ENCODE results near the gene ZNF423. TPM values are rescaled to one million over a fixed set of nuclear protein-coding genes. Genes with fewer than 3 reads are reported as not detected.

ZNF423 gene
- total and polyA plus RNA-seq, 7 donors = 0.69 to 19.7 (median 3.6) TPM

GRCh38 chr16:49650603-49651002, 205.3 kb downstream of the ZNF423 start:
- Histone ChIP-seq H3K4me1 (peaks cover 0 to 17% (median 7%) of the 10 kb centered on the region in 4 donors), H3K36me3 (no peaks in the 10 kb centered on the region), H3K4me3 (no peak overlapping the region), H3K27me3 (no peaks in the 10 kb centered on the region), H3K9me3 (peaks cover 3 to 9% (median 6%) of the 10 kb centered on the region in 4 donors), H3K27ac (no peak overlapping the region)
- TF ChIP-seq POLR2AphosphoS5 (IDR thresholded peaks at IDR 0.05) = no peak
- TF ChIP-seq, protein P1, sequence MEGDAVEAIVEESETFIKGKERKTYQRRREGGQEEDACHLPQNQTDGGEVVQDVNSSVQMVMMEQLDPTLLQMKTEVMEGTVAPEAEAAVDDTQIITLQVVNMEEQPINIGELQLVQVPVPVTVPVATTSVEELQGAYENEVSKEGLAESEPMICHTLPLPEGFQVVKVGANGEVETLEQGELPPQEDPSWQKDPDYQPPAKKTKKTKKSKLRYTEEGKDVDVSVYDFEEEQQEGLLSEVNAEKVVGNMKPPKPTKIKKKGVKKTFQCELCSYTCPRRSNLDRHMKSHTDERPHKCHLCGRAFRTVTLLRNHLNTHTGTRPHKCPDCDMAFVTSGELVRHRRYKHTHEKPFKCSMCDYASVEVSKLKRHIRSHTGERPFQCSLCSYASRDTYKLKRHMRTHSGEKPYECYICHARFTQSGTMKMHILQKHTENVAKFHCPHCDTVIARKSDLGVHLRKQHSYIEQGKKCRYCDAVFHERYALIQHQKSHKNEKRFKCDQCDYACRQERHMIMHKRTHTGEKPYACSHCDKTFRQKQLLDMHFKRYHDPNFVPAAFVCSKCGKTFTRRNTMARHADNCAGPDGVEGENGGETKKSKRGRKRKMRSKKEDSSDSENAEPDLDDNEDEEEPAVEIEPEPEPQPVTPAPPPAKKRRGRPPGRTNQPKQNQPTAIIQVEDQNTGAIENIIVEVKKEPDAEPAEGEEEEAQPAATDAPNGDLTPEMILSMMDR (IDR thresholded peaks at IDR 0.05) = no peak
- TF ChIP-seq EP300 (IDR thresholded peaks at IDR 0.05) = no peak
- no peak for TF ChIP-seq POLR2A (IDR thresholded peaks at IDR 0.05)
- DNase-seq = no peak
- intact Hi-C loops (cut with DNase I) = no loop called here
- 92 to 94% methylated on average over 1 of the region's 1 CpG for WGBS, 2 donors

- TF ChIP-seq POLR2AphosphoS5 (IDR thresholded peaks at IDR 0.05) (no peak), POLR2A (IDR thresholded peaks at IDR 0.05) (no peak), EP300 (IDR thresholded peaks at IDR 0.05) (no peak)
- TF ChIP-seq, protein P1 (IDR thresholded peaks at IDR 0.05) = no peak
- H3K27ac ChIP-seq = peak overlapping the region in 1 of 4 donors; percentile 20
- intact Hi-C loops (cut with DNase I) = no loop called here
These were observed 206.7 kb downstream of the ZNF423 start for GRCh38 chr16:49649013-49649765.

DNA sequence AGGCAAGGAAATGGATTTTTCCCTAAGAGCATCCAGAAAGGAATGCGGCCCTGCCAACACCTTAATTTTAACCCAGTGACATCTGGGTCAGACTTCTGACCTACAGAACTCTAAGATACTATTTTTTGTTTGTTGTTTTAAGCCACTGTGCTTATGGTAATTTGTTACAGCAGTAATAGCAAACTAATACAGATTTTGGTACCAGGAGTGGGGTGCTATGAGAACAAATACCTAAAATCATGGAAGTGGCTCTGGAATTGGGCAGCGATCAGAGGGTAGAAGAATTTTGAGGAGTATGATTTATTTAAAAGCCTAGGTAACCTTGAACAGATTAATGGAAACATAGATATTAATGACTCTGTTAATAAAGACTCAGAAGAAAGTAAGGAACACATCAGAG, 208.2 kb downstream of the ZNF423 start:
- no peaks in the 10 kb centered on the region for H3K27me3 ChIP-seq
- no peak overlapping the region for H3K4me3 ChIP-seq
- WGBS, 2 donors = 77 to 96% methylated on average over 2 of the region's 2 CpGs
- H3K27ac ChIP-seq = no peak overlapping the region
- DNase-seq = no peak
- peaks cover 3 to 9% (median 8%) of the 10 kb centered on the region in 4 donors for H3K9me3 ChIP-seq
- peaks cover 0 to 15% (median 5%) of the 10 kb centered on the region in 4 donors for H3K4me1 ChIP-seq
- no peaks in the 10 kb centered on the region for H3K36me3 ChIP-seq
- TF ChIP-seq, protein P1 (IDR thresholded peaks at IDR 0.05) = no peak
- TF ChIP-seq POLR2A (IDR thresholded peaks at IDR 0.05) (no peak), POLR2AphosphoS5 (IDR thresholded peaks at IDR 0.05) (no peak), EP300 (IDR thresholded peaks at IDR 0.05) (no peak)
- intact Hi-C loops (cut with DNase I) = no loop called here

More at GRCh38 chr16:49649013-49649765, 206.7 kb downstream of the ZNF423 start:
- peaks cover 3 to 9% (median 8%) of the 10 kb centered on the region in 4 donors for H3K9me3 ChIP-seq
- 52 to 71% methylated on average over 5 of the region's 5 CpGs for WGBS, 2 donors
- H3K4me3 ChIP-seq = no peak overlapping the region
- H3K4me1 ChIP-seq = peaks cover 0 to 17% (median 7%) of the 10 kb centered on the region in 4 donors
- no peak for DNase-seq
- H3K36me3 ChIP-seq = no peaks in the 10 kb centered on the region
- no peaks in the 10 kb centered on the region for H3K27me3 ChIP-seq

GRCh38 chr16:49645263-49645662, 210.6 kb downstream of the ZNF423 start:
- WGBS, 2 donors = 98% methylated on average over 1 of the region's 1 CpG
- no peaks in the 10 kb centered on the region for H3K27me3 ChIP-seq
- peaks cover 0 to 10% (median 7%) of the 10 kb centered on the region in 4 donors for H3K4me1 ChIP-seq
- peaks cover 3 to 9% (median 8%) of the 10 kb centered on the region in 4 donors for H3K9me3 ChIP-seq
- H3K27ac ChIP-seq = no peak overlapping the region
- intact Hi-C loops (cut with DNase I) = no loop called here
- no peak for TF ChIP-seq POLR2A (IDR thresholded peaks at IDR 0.05)
- TF ChIP-seq, protein P1 (IDR thresholded peaks at IDR 0.05) = no peak
- DNase-seq = no peak
- H3K4me3 ChIP-seq = no peak overlapping the region
- H3K36me3 ChIP-seq = no peaks in the 10 kb centered on the region
